RWPE2 (cell line): ENCODE measurements around the gene SLC25A1.
A peak's percentile ranks its signal among the peaks of the same experiment; 100 is the strongest.

Experiments
- ATAC-seq: fragments of 200-7000 bp; cut with Tn5 transposase; 3 replicates; pipeline ENCODE4 v1.9.1; 2021; ENCODE audit warnings: low read depth
- DNase-seq: peaks from one replicate; pipeline ENCODE4 v3.0.0-alpha.2; 2020; ENCODE audit warnings: low spot score
- H3K27ac ChIP-seq: fragments of 450-650 bp; 2 replicates; pipeline ENCODE4 v1.5.1; 2017; ENCODE audit warnings: mild to moderate bottlenecking; ENCODE audit not compliant: poor library complexity, severe bottlenecking
- H3K27me3 ChIP-seq: fragments of 250-450 bp; sonication (Bioruptor Pico); 2 replicates; pipeline ENCODE4 v1.5.1; 2021; ENCODE audit warnings: mild to moderate bottlenecking, moderate library complexity; ENCODE audit not compliant: insufficient read depth, poor library complexity, severe bottlenecking
- H3K36me3 ChIP-seq: fragments of 250-450 bp; sonication (Bioruptor Pico); 2 replicates; pipeline ENCODE4 v1.5.1; 2020; ENCODE audit warnings: low read depth, mild to moderate bottlenecking, moderate library complexity
- H3K4me1 ChIP-seq: fragments of 250-450 bp; sonication (Bioruptor Pico); 2 replicates; pipeline ENCODE4 v1.5.1; 2021; ENCODE audit warnings: mild to moderate bottlenecking, moderate library complexity; ENCODE audit not compliant: insufficient read depth, poor library complexity, severe bottlenecking
- H3K4me3 ChIP-seq: fragments of 250-450 bp; sonication (Bioruptor Pico); 2 replicates; pipeline ENCODE4 v1.5.1; 2021; ENCODE audit warnings: mild to moderate bottlenecking, moderate library complexity; ENCODE audit not compliant: severe bottlenecking
- H3K9me3 ChIP-seq: fragments of 250-450 bp; sonication (Bioruptor Pico); 2 replicates; pipeline ENCODE4 v1.5.1; 2021; ENCODE audit warnings: mild to moderate bottlenecking, moderate library complexity; ENCODE audit not compliant: severe bottlenecking
- CTCF ChIP-seq: fragments of 450-650 bp; IDR thresholded peaks from one replicate; pipeline ENCODE4 v1.5.1; 2017; ENCODE audit warnings: mild to moderate bottlenecking, moderate library complexity; ENCODE audit not compliant: poor library complexity, severe bottlenecking

Gene SLC25A1

GRCh38 chr22:19152942-19153883, 25.3 kb downstream of the SLC25A1 start:
- Histone ChIP-seq H3K4me3 (no peak overlapping the region), H3K27me3 (peaks cover 35% of the 10 kb centered on the region), H3K4me1 (no peaks in the 10 kb centered on the region), H3K9me3 (no peaks in the 10 kb centered on the region), H3K36me3 (no peaks in the 10 kb centered on the region), H3K27ac (no peak overlapping the region)
- no peak for ATAC-seq
- DNase-seq = no peak
- TF ChIP-seq CTCF = no peak

- Histone ChIP-seq H3K27me3 (peaks cover 41% of the 10 kb centered on the region), H3K4me3 (no peak overlapping the region), H3K4me1 (no peaks in the 10 kb centered on the region), H3K36me3 (no peaks in the 10 kb centered on the region), H3K9me3 (no peaks in the 10 kb centered on the region), H3K27ac (no peak overlapping the region)
- ATAC-seq (no peak), DNase-seq (no peak)
- no peak for TF ChIP-seq CTCF
Measured at GRCh38 chr22:19151329-19152191, 27.0 kb downstream of the SLC25A1 start.

- no peaks in the 10 kb centered on the region for H3K9me3 ChIP-seq
- H3K4me3 ChIP-seq = no peak overlapping the region
- H3K4me1 ChIP-seq = no peaks in the 10 kb centered on the region
- peaks cover 41% of the 10 kb centered on the region for H3K27me3 ChIP-seq
- ATAC-seq (no peak), DNase-seq (no peak)
- no peak overlapping the region for H3K27ac ChIP-seq
- TF ChIP-seq CTCF = no peak
- H3K36me3 ChIP-seq = no peaks in the 10 kb centered on the region
Measured at GRCh38 chr22:19150482-19151328, 27.8 kb downstream of the SLC25A1 start.

DNA sequence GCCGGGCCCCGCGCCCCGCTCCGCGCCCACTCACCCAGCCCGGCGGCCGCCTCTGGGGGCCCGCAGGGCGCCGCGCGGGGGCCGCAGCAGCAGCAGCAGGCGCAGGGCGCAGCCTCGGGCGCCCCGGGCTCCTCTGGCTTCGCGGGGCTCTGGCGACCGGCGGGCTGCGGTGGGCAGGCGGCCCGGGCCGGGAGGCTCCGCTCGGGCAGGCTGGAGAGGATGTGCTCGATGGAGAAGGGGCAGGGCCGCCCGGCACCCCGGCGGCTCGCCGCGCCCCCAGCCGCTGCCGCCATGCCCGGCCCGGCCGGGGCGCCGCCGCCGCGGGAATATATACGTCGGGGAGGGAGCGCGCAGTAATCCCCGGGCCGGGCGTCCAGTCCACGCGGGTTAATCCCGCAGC, 28.5 kb downstream of the SLC25A1 start, which contains the start of gene GSC2:
Gene GSC2, minus strand, starts transcription at position 302 of the 400 bp plus-strand sequence. Its CDS starts 9 bp downstream, at position 293.
- no peaks in the 10 kb centered on the region for H3K36me3 ChIP-seq
- peaks cover 41% of the 10 kb centered on the region for H3K27me3 ChIP-seq
- no peak for ATAC-seq
- H3K4me3 ChIP-seq = peak within 1 kb of the TSS; percentile 7
- H3K9me3 ChIP-seq = no peaks in the 10 kb centered on the region
- DNase-seq = no peak
- TF ChIP-seq CTCF = no peak
- H3K4me1 ChIP-seq = peaks cover under 1% of the 10 kb centered on the region
- H3K27ac ChIP-seq = no peak within 1 kb of the TSS
